Neural cell (in vitro differentiated cells): ENCODE results near the gene GSTCD. TPM values are rescaled to one million over a fixed set of nuclear protein-coding genes. Genes with fewer than 3 reads are reported as not detected.

Experiments
- H2AFZ ChIP-seq: fragments of 200-600, 300-800 bp; sonication (generic), shearing (Covaris generic); 2 replicates; pipeline ENCODE4 v1.6.0; 2014; ENCODE audit warnings: low read depth, mild to moderate bottlenecking, antibody characterized with exemption, low read length, moderate library complexity
- H3F3A ChIP-seq: fragments of 200-600 bp; shearing (Covaris generic); 2 replicates; pipeline ENCODE4 v1.6.1; 2016; ENCODE audit warnings: mild to moderate bottlenecking, moderate library complexity, mixed read lengths, antibody characterized with exemption, low read length; ENCODE audit not compliant: insufficient read depth, poor library complexity, severe bottlenecking
- H3K27ac ChIP-seq: fragments of 200-600, 300-800 bp; sonication (generic), shearing (Covaris generic); 2 replicates; pipeline ENCODE4 v1.5.1; 2014; ENCODE audit warnings: mild to moderate bottlenecking, low read length, moderate library complexity
- H3K27me3 ChIP-seq: fragments of 300-800, 200-600 bp; sonication (generic), shearing (Covaris generic); 2 replicates; pipeline ENCODE4 v1.6.0; 2014; ENCODE audit warnings: mild to moderate bottlenecking, low read depth, low read length, moderate library complexity; ENCODE audit not compliant: insufficient read depth
- H3K36me3 ChIP-seq: fragments of 300-800, 200-600 bp; sonication (generic), shearing (Covaris generic); 2 replicates; pipeline ENCODE4 v1.5.1; 2014; ENCODE audit warnings: mild to moderate bottlenecking, antibody characterized with exemption, low read length, moderate library complexity; ENCODE audit not compliant: insufficient read depth
- H3K4me2 ChIP-seq: fragments of 300-800, 200-600 bp; sonication (generic), shearing (Covaris generic); 2 replicates; pipeline ENCODE4 v1.6.0; 2014; ENCODE audit warnings: mild to moderate bottlenecking, low read length
- H3K4me3 ChIP-seq: fragments of 300-800, 200-600 bp; sonication (generic), shearing (Covaris generic); 2 replicates; pipeline ENCODE4 v1.5.1; 2014; ENCODE audit warnings: mild to moderate bottlenecking, low read length, moderate library complexity
- H3K79me2 ChIP-seq: fragments of 200-600 bp; shearing (Covaris generic); replicated peaks from 2 replicates; pipeline ENCODE4 v1.6.0; 2014; ENCODE audit warnings: mild to moderate bottlenecking, low read length, moderate library complexity; ENCODE audit not compliant: insufficient read depth
- H3K9ac ChIP-seq: fragments of 300-800, 200-600 bp; sonication (generic), shearing (Covaris generic); 2 replicates; pipeline ENCODE4 v1.6.1; 2016; ENCODE audit warnings: mild to moderate bottlenecking, low read length, mixed read lengths
- H3K9me2 ChIP-seq: fragments of 200-600 bp; shearing (Covaris generic); 2 replicates; pipeline ENCODE4 v1.6.1; 2016; ENCODE audit warnings: mild to moderate bottlenecking, low read length, mixed read lengths; ENCODE audit not compliant: insufficient read depth
- H3K9me3 ChIP-seq: fragments of 200-600, 300-800 bp; sonication (generic), shearing (Covaris generic); 2 replicates; pipeline ENCODE4 v1.6.1; 2016; ENCODE audit warnings: mild to moderate bottlenecking, mixed run types, low read length, moderate library complexity, mixed read lengths
- H4K20me1 ChIP-seq: fragments of 200-600 bp; shearing (Covaris generic); 2 replicates; pipeline ENCODE4 v1.6.1; 2016; ENCODE audit warnings: mild to moderate bottlenecking, mixed run types; ENCODE audit not compliant: insufficient read depth
- CTCF ChIP-seq: fragments of 450-650 bp; IDR thresholded peaks from 2 replicates; pipeline ENCODE4 v1.5.1; 2014; ENCODE audit warnings: antibody characterized with exemption, mild to moderate bottlenecking, moderate library complexity; ENCODE audit not compliant: poor library complexity, severe bottlenecking
- EP300 ChIP-seq: fragments of 450-650 bp; conservative IDR thresholded peaks from 2 replicates; pipeline ENCODE4 v1.6.1; 2014; ENCODE audit warnings: antibody characterized with exemption, mild to moderate bottlenecking, moderate library complexity; ENCODE audit not compliant: poor library complexity, severe bottlenecking
- EZH2 ChIP-seq: fragments of 200-600, 300-800 bp; shearing (Covaris generic), sonication (generic); IDR thresholded peaks from 2 replicates; pipeline ENCODE4 v1.6.1; 2014; ENCODE audit warnings: antibody characterized with exemption, low read length, borderline replicate concordance, mild to moderate bottlenecking; ENCODE audit not compliant: insufficient read depth, poor library complexity, severe bottlenecking
- MXI1 ChIP-seq: fragments of 450-650 bp; conservative IDR thresholded peaks from 2 replicates; pipeline ENCODE4 v1.6.1; 2014; ENCODE audit warnings: antibody characterized with exemption, mild to moderate bottlenecking; ENCODE audit not compliant: poor library complexity, severe bottlenecking
- POLR2AphosphoS5 ChIP-seq: IDR thresholded peaks from 2 replicates; pipeline ENCODE4 v1.6.1; 2012
- RAD21 ChIP-seq: fragments of 450-650 bp; conservative IDR thresholded peaks from 2 replicates; pipeline ENCODE4 v1.6.1; 2014; ENCODE audit warnings: antibody characterized with exemption, mild to moderate bottlenecking, moderate library complexity
- REST ChIP-seq: IDR thresholded peaks from 2 replicates; pipeline ENCODE4 v1.6.1; 2012; ENCODE audit warnings: borderline replicate concordance
- SMC3 ChIP-seq: fragments of 450-650 bp; conservative IDR thresholded peaks from 2 replicates; pipeline ENCODE4 v1.6.1; 2014; ENCODE audit warnings: antibody characterized with exemption, mild to moderate bottlenecking, moderate library complexity; ENCODE audit not compliant: poor library complexity
- TAF1 ChIP-seq: IDR thresholded peaks from 2 replicates; pipeline ENCODE4 v1.6.1; 2012; ENCODE audit warnings: low read depth
- polyA plus RNA-seq: library from polyadenylated mRNA; depleted of rRNA; stranded (reverse); fragments of >200 nt; gene quantifications from 2 replicates; pipeline ENCODE4 v1.2.3, GENCODE V29; 2014

The GSTCD gene
- polyA plus RNA-seq, 1 donor from 2014 or later = 15.1 TPM

DNA sequence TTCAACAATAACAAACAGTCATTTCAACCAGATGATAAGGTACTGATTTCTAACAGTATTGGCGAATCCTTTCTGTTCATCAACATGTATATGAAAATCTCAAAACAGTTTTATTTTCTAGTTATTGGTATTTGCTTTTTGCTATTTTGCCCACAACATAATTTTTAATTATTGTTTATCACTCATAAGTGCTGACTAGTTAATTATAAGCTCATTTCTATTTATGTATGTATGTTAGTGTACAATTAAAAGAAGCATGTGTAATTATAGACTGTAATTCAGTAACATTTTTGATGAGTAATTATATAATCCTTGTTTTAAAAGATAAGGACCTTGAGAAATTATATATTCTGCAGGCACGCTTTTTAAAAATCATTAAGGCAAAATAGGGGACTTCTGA, 119.5 kb downstream of the GSTCD start:
- no peak for TF ChIP-seq CTCF
- TF ChIP-seq EZH2 = no peak
- TF ChIP-seq EP300 = no peak
- TF ChIP-seq RAD21 = no peak
- TF ChIP-seq POLR2AphosphoS5 = no peak
- TF ChIP-seq MXI1 = no peak
- no peak for TF ChIP-seq SMC3
- TF ChIP-seq REST = no peak
- no peak for TF ChIP-seq TAF1
- Histone ChIP-seq H3K27me3 (no peaks in the 10 kb centered on the region), H3K36me3 (no peaks in the 10 kb centered on the region), H3K4me2 (no peak overlapping the region), H3K9ac (no peak overlapping the region), H3K27ac (no peak overlapping the region), H3F3A (no peaks in the 10 kb centered on the region), H3K4me3 (no peak overlapping the region), H3K9me3 (no peaks in the 10 kb centered on the region), H3K79me2 (no peaks in the 10 kb centered on the region), H3K9me2 (no peaks in the 10 kb centered on the region), H2AFZ (no peak overlapping the region), H4K20me1 (no peaks in the 10 kb centered on the region)

GRCh38 chr4:105831189-105831588, 122.6 kb downstream of the GSTCD start:
- no peak overlapping the region for H3K9ac ChIP-seq
- no peak overlapping the region for H3K4me2 ChIP-seq
- no peak overlapping the region for H2AFZ ChIP-seq
- no peaks in the 10 kb centered on the region for H3F3A ChIP-seq
- H3K27ac ChIP-seq = no peak overlapping the region
- H3K4me3 ChIP-seq = no peak overlapping the region
- no peaks in the 10 kb centered on the region for H3K9me2 ChIP-seq
- H4K20me1 ChIP-seq = no peaks in the 10 kb centered on the region
- no peaks in the 10 kb centered on the region for H3K36me3 ChIP-seq
- TF ChIP-seq EP300 = no peak
- TF ChIP-seq RAD21 = no peak
- TF ChIP-seq MXI1 = no peak
- no peak for TF ChIP-seq EZH2
- no peak for TF ChIP-seq TAF1
- TF ChIP-seq POLR2AphosphoS5 = no peak
- no peak for TF ChIP-seq REST
- no peak for TF ChIP-seq SMC3
- TF ChIP-seq CTCF = no peak
- no peaks in the 10 kb centered on the region for H3K9me3 ChIP-seq
- H3K79me2 ChIP-seq = no peaks in the 10 kb centered on the region
- H3K27me3 ChIP-seq = no peaks in the 10 kb centered on the region
